Fibroblast of lung (primary cell): Measurements from ENCODE around the gene EDA. TPM values are rescaled to one million over a fixed set of nuclear protein-coding genes. Genes with fewer than 3 reads are reported as not detected.

ENCODE experiments used
- DNase-seq, 2 donors: peaks; one replicate each; pipeline versions ENCODE4 v3.0.0 to v3.0.0-alpha.2; 2010; ENCODE audit warnings: low read depth in 2 of 2
- H2AFZ ChIP-seq: 2 replicates; pipeline ENCODE4 v1.5.1; 2012; ENCODE audit warnings: low read length, control low read depth, inconsistent platforms
- H3K27ac ChIP-seq: 2 replicates; pipeline ENCODE4 v1.5.1; 2011; ENCODE audit warnings: low read length, control low read depth; ENCODE audit not compliant: insufficient read depth
- H3K27me3 ChIP-seq: 2 replicates; pipeline ENCODE4 v1.5.1; 2011; ENCODE audit warnings: mild to moderate bottlenecking, low read length; ENCODE audit not compliant: control insufficient read depth, insufficient read depth
- H3K36me3 ChIP-seq: 2 replicates; pipeline ENCODE4 v1.5.1; 2011; ENCODE audit warnings: low read length; ENCODE audit not compliant: control insufficient read depth, insufficient read depth
- H3K4me1 ChIP-seq: 2 replicates; pipeline ENCODE4 v1.5.1; 2011; ENCODE audit warnings: low read length; ENCODE audit not compliant: control insufficient read depth, insufficient read depth; ENCODE audit errors: extremely low read depth
- H3K4me2 ChIP-seq: 2 replicates; pipeline ENCODE4 v1.5.1; 2011; ENCODE audit warnings: low read length, control low read depth; ENCODE audit not compliant: insufficient read depth; ENCODE audit errors: extremely low read depth
- H3K4me3 ChIP-seq, 4 experiments: fragments of 200-600 bp in 1 of 4; sonication (generic) in 1 of 4; replicated peaks in 1 of 4; 2 replicates each; pipeline ENCODE4 v1.5.1; 2011 to 2016; ENCODE audit warnings: low read length in 4 of 4, low read depth in 3 of 4, mild to moderate bottlenecking in 3 of 4, control low read depth in 2 of 4, inconsistent platforms in 1 of 4, mixed read lengths in 1 of 4; ENCODE audit not compliant: insufficient read depth in 1 of 4; ENCODE audit errors: control extremely low read depth in 1 of 4
- H3K79me2 ChIP-seq: 2 replicates; pipeline ENCODE4 v1.5.1; 2012; ENCODE audit warnings: mild to moderate bottlenecking, low read length, inconsistent platforms; ENCODE audit not compliant: control insufficient read depth, insufficient read depth
- H3K9ac ChIP-seq: 2 replicates; pipeline ENCODE4 v1.5.1; 2011; ENCODE audit warnings: mild to moderate bottlenecking, low read length, control low read depth; ENCODE audit not compliant: insufficient read depth
- H3K9me3 ChIP-seq: 2 replicates; pipeline ENCODE4 v1.5.1; 2012; ENCODE audit warnings: low read depth, low read length; ENCODE audit not compliant: control insufficient read depth, insufficient read depth
- H4K20me1 ChIP-seq: 2 replicates; pipeline ENCODE4 v1.5.1; 2011; ENCODE audit warnings: low read length; ENCODE audit not compliant: control insufficient read depth, insufficient read depth; ENCODE audit errors: extremely low read depth
- CTCF ChIP-seq, 2 donors: IDR thresholded peaks in 1 of 2; conservative IDR thresholded peaks in 1 of 2; 1 replicate in 1 of 2; 2 replicates in 1 of 2; pipeline ENCODE4 v1.5.1; 2011 to 2012; ENCODE audit warnings: low read length in 2 of 2, control low read depth in 1 of 2, inconsistent platforms in 1 of 2, low read depth in 1 of 2, mild to moderate bottlenecking in 1 of 2
- EZH2 ChIP-seq: IDR thresholded peaks from 2 replicates; pipeline ENCODE4 v1.5.1; 2012; ENCODE audit warnings: low read length, control low read depth, mild to moderate bottlenecking; ENCODE audit errors: missing control alignments
- polyA plus RNA-seq, 2 donors: library from polyadenylated mRNA; depleted of rRNA in 1 of 2; stranded (reverse) in 1 of 2; unstranded in 1 of 2; fragments of >200 nt; gene quantifications; 2 replicates each; pipeline ENCODE4 v1.2.1, GENCODE V29; 2011 to 2012; ENCODE audit warnings: missing spikeins in 1 of 2
- total RNA-seq: library from RNA; depleted of rRNA; stranded (reverse); fragments of >200 nt; gene quantifications from 2 replicates; pipeline ENCODE4 v1.2.1, GENCODE V29; 2014

EDA gene
- total and polyA plus RNA-seq, 2 donors (not counting 1 experiment from before 2014, with no cell fraction given), result 0.17 to 0.20 TPM

DNA sequence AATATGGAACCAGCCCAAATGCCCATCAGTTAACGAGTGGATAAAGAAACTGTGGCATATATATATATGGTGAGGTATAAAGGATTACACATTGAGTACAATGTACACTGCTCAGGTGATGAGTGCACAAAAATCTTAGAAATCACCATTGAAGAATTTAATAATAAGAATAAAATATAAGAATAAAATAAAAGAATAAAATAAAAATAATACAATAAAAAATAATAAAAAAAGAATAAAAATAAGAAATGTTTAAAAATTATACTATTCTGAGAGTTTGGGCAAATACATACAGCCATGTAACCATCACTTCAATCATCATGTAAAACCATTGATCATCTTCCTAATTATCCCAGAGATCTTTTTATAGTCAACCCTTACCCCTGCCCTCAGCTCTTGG, 260.3 kb downstream of the EDA start:
- no peak for TF ChIP-seq EZH2
- TF ChIP-seq CTCF (conservative IDR thresholded peaks at IDR 0.05 in 1 of 2, IDR thresholded peaks at IDR 0.05 in 1 of 2; ENCODE audit: low read depth in 1 of 2, low read length in 2 of 2), result no peak
- no peak overlapping the region for H3K4me2 ChIP-seq
- H3K4me3 ChIP-seq, result no peak overlapping the region
- no peaks in the 10 kb centered on the region for H3K27me3 ChIP-seq
- no peaks in the 10 kb centered on the region for H3K79me2 ChIP-seq
- H3K4me1 ChIP-seq, result no peaks in the 10 kb centered on the region
- no peaks in the 10 kb centered on the region for H4K20me1 ChIP-seq
- no peaks in the 10 kb centered on the region for H3K9me3 ChIP-seq
- no peak overlapping the region for H3K27ac ChIP-seq
- H3K36me3 ChIP-seq, result no peaks in the 10 kb centered on the region
- H3K9ac ChIP-seq, result no peak overlapping the region
- H2AFZ ChIP-seq, result no peak overlapping the region
- no peak for DNase-seq

- Histone ChIP-seq H3K4me2 (no peak overlapping the region), H3K27me3 (no peaks in the 10 kb centered on the region), H4K20me1 (no peaks in the 10 kb centered on the region), H3K4me3 (no peak overlapping the region), H3K9ac (no peak overlapping the region), H3K4me1 (no peaks in the 10 kb centered on the region), H3K27ac (no peak overlapping the region), H2AFZ (no peak overlapping the region), H3K36me3 (no peaks in the 10 kb centered on the region), H3K9me3 (no peaks in the 10 kb centered on the region), H3K79me2 (no peaks in the 10 kb centered on the region)
- no peak for DNase-seq
- TF ChIP-seq EZH2, result no peak
Observed at GRCh38 chrX:69884210-69884609, 268.3 kb downstream of the EDA start.

DNA sequence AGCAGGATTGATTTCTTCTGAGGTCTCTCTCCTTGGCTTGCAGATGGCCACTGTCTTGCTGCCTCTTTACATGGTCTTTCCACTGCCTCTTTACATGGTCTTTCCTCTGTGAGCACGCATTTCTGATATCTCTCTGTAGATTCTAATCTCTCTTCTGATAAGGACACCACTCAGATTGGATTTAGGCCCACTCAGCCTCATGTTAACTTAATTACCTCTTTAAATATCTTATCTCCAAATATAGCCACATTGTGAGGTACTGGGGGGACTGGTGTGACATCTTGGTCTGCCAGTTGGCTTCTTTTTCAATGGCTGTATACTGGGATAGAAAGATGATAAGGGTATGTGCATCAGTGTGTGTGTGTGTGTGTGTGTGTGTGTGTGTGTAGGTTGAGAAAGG, 280.1 kb downstream of the EDA start:
- H3K4me3 ChIP-seq, result no peak overlapping the region
- no peak overlapping the region for H2AFZ ChIP-seq
- H3K9me3 ChIP-seq, result no peaks in the 10 kb centered on the region
- H3K27ac ChIP-seq, result no peak overlapping the region
- H3K4me2 ChIP-seq, result no peak overlapping the region
- H3K36me3 ChIP-seq, result no peaks in the 10 kb centered on the region
- DNase-seq, result no peak
- no peak overlapping the region for H3K9ac ChIP-seq
- no peaks in the 10 kb centered on the region for H3K27me3 ChIP-seq
- peaks cover 2% of the 10 kb centered on the region for H4K20me1 ChIP-seq
- TF ChIP-seq EZH2, result no peak
- no peak for TF ChIP-seq CTCF (conservative IDR thresholded peaks at IDR 0.05 in 1 of 2, IDR thresholded peaks at IDR 0.05 in 1 of 2; ENCODE audit: low read depth in 1 of 2, low read length in 2 of 2)
- no peaks in the 10 kb centered on the region for H3K4me1 ChIP-seq
- H3K79me2 ChIP-seq, result no peaks in the 10 kb centered on the region
